Type B pancreatic cell (in vitro differentiated cells): ENCODE results near the gene DEPDC5. TPM values are rescaled to one million over a fixed set of nuclear protein-coding genes. Genes with fewer than 3 reads are reported as not detected.

ENCODE experiments used
- DNase-seq: peaks from one replicate; pipeline ENCODE4 v3.0.0; 2021; ENCODE audit warnings: mixed read lengths; ENCODE audit not compliant: unreplicated experiment; ENCODE audit errors: extremely low spot score
- H3K27ac Mint-ChIP-seq: 2 replicates; pipeline ENCODE4 v1.8.0; 2021; ENCODE audit warnings: mild to moderate bottlenecking, mixed read lengths
- H3K27me3 Mint-ChIP-seq: 2 replicates; pipeline ENCODE4 v1.8.0; 2021; ENCODE audit warnings: mixed read lengths
- H3K36me3 Mint-ChIP-seq: 2 replicates; pipeline ENCODE4 v1.8.0; 2021; ENCODE audit warnings: mixed read lengths
- H3K4me1 Mint-ChIP-seq: one replicate; pipeline ENCODE4 v1.8.0; 2021; ENCODE audit warnings: mixed read lengths; ENCODE audit not compliant: unreplicated experiment
- H3K4me3 Mint-ChIP-seq: 2 replicates; pipeline ENCODE4 v1.8.0; 2021; ENCODE audit warnings: mild to moderate bottlenecking, mixed read lengths
- H3K9me3 Mint-ChIP-seq: 2 replicates; pipeline ENCODE4 v1.8.0; 2021; ENCODE audit warnings: mixed read lengths
- total RNA-seq: library from RNA; stranded (reverse); gene quantifications from 2 replicates; pipeline ENCODE4 v1.2.1, GENCODE V29; 2021; ENCODE audit warnings: low replicate concordance
- TF ChIP-seq, protein P1 (sequence below): fragments of 200-600 bp; sonication (generic); conservative IDR thresholded peaks from 2 replicates; pipeline ENCODE4 v1.5.0; 2021; ENCODE audit warnings: antibody characterized with exemption, mild to moderate bottlenecking

DEPDC5 gene
- total RNA-seq, 1 donor from 2014 or later = 40.6 TPM

DNA sequence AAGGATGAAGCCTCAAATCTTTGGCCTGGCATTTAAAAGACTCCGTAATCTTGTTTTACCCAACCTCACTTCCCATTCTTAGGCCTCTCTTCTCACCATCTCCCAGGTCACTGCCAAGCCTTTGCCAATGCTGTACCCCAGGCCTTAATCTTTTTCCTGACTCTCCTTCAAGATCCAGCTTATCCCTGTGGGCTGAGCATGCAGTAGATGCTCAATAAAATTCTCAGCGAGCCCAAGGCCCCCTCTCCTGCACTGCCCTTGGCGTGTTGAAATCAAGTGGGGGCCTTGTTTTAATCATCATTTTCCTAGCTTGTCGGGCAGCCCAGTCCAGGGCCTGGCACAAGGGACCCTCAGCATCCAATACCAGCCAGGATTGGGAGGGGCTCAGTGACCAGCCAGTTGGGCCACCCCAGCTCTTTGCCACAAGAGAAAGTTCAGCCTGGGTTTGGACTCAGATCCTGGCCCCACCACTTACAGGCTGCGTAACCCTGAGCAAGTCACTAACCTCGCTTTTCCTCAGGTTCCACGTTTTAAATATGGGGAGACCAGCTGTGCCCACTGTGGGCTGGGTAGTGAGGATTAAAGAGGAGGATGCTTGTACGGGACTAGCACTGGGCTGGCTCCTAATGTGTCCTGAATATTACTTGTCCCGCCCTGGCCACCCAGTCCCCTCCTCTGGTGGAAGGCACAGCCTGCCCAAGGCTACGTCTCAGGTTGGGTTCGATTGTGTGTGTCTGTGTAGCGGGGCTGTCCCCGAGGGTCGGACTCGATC is 189.6 kb downstream of the DEPDC5 start:
- peak overlapping the region; percentile 93 for H3K4me3 Mint-ChIP-seq
- TF ChIP-seq, protein P1, sequence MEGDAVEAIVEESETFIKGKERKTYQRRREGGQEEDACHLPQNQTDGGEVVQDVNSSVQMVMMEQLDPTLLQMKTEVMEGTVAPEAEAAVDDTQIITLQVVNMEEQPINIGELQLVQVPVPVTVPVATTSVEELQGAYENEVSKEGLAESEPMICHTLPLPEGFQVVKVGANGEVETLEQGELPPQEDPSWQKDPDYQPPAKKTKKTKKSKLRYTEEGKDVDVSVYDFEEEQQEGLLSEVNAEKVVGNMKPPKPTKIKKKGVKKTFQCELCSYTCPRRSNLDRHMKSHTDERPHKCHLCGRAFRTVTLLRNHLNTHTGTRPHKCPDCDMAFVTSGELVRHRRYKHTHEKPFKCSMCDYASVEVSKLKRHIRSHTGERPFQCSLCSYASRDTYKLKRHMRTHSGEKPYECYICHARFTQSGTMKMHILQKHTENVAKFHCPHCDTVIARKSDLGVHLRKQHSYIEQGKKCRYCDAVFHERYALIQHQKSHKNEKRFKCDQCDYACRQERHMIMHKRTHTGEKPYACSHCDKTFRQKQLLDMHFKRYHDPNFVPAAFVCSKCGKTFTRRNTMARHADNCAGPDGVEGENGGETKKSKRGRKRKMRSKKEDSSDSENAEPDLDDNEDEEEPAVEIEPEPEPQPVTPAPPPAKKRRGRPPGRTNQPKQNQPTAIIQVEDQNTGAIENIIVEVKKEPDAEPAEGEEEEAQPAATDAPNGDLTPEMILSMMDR = no peak
- no peaks in the 10 kb centered on the region for H3K9me3 Mint-ChIP-seq
- H3K27me3 Mint-ChIP-seq = no peaks in the 10 kb centered on the region
- peaks cover 7% of the 10 kb centered on the region for H3K4me1 Mint-ChIP-seq
- peak overlapping the region; percentile 93 for H3K27ac Mint-ChIP-seq
- DNase-seq = no peak
- H3K36me3 Mint-ChIP-seq = peaks cover 8% of the 10 kb centered on the region

DNA sequence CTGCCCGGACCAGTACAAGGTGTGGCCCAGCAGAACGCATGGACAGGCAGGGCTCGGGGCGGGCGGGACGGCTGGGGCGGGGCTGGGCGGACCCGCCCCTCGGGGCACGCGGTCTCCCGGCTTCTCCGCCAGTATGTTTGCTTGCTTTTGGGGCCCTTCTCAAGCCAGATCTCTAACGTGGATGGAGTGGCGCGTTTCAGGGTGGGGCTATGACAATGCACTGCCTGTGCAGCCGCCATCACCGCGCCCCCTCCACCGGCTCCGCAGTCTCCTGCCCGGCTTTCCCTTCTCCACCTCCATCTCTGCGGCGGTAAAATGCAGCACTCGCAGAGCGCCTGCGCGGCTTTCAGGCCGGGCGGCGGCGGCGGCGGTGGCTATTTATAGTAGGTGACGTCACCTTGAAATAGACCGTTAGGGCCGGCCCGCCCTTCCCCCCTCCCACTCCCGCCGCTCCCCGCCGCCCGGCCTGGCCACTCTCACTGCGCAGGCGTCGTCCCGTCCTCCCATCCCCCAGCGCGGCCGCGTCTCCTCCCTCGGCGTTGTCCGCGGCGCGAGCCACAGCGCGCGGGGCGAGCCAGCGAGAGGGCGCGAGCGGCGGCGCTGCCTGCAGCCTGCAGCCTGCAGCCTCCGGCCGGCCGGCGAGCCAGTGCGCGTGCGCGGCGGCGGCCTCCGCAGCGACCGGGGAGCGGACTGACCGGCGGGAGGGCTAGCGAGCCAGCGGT is 190.3 kb downstream of the DEPDC5 start, which contains the start of gene YWHAH:
TSS of gene YWHAH (plus strand) at position 558 of the 722 bp plus-strand sequence. CDS start 199 bp downstream, outside the sequence.
- Mint-ChIP-seq H3K4me3 (peak within 1 kb of the TSS; percentile 93), H3K4me1 (peaks cover 7% of the 10 kb centered on the region), H3K36me3 (peaks cover 11% of the 10 kb centered on the region), H3K9me3 (no peaks in the 10 kb centered on the region), H3K27ac (peak within 1 kb of the TSS; percentile 93), H3K27me3 (no peaks in the 10 kb centered on the region)
- TF ChIP-seq, protein P1 = no peak
- DNase-seq = peak; percentile 99

DNA sequence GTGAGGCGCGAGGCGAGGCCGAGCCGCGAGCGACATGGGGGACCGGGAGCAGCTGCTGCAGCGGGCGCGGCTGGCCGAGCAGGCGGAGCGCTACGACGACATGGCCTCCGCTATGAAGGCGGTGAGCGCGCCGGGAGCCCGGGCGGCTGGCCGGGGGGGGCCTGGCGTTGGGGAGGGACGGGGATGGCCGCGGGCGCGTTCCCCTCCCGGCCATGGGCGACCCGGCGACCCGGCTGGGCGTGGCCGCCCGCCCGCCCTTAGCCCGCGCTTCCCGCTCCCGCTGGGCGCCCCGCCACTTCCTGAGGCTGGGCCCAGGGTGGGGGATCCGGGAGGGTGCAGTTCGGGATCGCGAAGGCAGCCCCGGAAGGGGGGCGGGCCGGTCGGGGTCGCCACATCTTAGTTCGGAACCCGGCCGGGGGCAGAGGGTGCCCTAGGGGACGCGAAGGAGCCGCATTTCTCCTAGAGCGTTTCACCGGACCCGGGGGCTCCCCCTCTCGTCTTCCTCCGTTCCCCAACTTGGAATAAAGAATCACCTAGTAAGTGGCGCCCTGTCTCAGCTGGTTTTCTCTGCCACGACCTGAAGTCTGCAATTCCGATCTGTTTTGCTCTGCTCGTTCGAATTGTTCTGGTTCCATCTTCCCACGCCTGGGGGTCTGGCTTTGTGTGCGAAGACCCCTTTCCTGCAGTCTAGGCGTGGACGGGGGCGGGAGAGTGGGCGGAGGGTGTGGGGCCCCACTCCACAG is 191.1 kb downstream of the DEPDC5 start:
- Mint-ChIP-seq H3K36me3 (peaks cover 15% of the 10 kb centered on the region), H3K4me1 (peaks cover 7% of the 10 kb centered on the region), H3K27me3 (no peaks in the 10 kb centered on the region), H3K9me3 (no peaks in the 10 kb centered on the region), H3K27ac (no peak overlapping the region), H3K4me3 (peak overlapping the region; percentile 93)
- DNase-seq = no peak
- TF ChIP-seq, protein P1 = no peak

DNA sequence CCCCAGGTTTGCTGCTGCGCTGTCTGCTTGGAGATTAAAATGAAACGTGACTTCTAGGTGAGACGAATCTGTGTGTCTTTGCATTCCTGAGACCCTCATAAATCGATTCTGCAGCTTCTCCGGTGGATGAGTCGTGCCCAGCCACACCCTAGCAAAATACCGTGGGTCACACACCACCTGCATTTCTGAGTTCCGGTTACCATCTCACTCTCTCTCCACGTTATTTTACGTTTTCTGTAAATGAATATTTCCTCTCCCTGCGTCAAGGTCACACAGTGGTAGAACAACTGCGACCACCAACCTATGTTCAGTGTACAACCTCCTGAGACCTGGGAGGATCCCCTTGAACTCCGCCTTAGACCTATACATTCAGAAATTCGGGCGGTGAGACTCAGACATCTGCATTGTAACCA is 191.6 kb downstream of the DEPDC5 start:
- Mint-ChIP-seq H3K27ac (no peak overlapping the region), H3K4me1 (peaks cover 7% of the 10 kb centered on the region), H3K36me3 (peaks cover 18% of the 10 kb centered on the region), H3K27me3 (no peaks in the 10 kb centered on the region), H3K4me3 (no peak overlapping the region), H3K9me3 (no peaks in the 10 kb centered on the region)
- TF ChIP-seq, protein P1 = no peak
- DNase-seq = no peak

DNA sequence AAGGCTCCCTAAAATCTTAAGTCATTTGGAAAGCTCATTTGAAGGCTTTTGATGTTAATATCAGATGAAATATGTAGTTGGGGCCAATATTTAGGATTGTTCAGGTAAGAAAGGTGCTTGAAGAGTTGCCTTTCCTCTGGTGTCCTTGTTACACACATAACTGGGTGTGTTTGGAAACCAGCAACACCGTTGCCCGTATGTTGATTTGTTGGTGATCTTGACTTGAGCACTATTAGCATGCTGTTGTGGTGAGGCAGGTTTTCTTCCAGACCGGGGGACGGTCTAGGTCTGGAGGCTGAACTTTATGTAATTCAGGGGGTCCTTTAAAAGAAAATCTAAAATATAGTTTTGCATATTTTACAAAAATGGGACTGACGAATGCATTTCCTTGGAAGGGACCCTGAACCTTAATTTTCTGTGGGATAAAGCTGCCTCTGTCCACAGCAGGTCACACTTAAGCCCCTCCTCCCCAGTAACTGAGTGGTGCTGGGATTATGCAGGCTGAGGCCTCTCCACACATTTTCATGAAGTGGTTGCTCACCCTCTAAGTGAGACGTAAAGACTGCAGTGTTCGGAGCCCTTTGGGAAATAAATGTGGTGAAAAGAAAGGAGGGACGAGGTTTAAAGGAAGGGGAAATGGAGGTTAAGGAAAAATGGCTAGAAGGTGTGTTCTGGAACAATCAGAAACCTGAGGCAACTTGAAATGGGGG is 192.3 kb downstream of the DEPDC5 start:
- Mint-ChIP-seq H3K36me3 (peaks cover 23% of the 10 kb centered on the region), H3K9me3 (no peaks in the 10 kb centered on the region), H3K4me3 (no peak overlapping the region), H3K27ac (no peak overlapping the region), H3K4me1 (peaks cover 10% of the 10 kb centered on the region), H3K27me3 (no peaks in the 10 kb centered on the region)
- TF ChIP-seq, protein P1 = no peak
- DNase-seq = no peak
